RWPE2 (cell line): ENCODE measurements around the gene HOXC11.

Source experiments
- ATAC-seq: fragments of 200-7000 bp; cut with Tn5 transposase; 3 replicates; pipeline ENCODE4 v1.9.1; 2021; ENCODE audit warnings: low read depth
- DNase-seq: peaks from one replicate; pipeline ENCODE4 v3.0.0-alpha.2; 2020; ENCODE audit warnings: low spot score
- H3K27ac ChIP-seq: fragments of 450-650 bp; 2 replicates; pipeline ENCODE4 v1.5.1; 2017; ENCODE audit warnings: mild to moderate bottlenecking; ENCODE audit not compliant: poor library complexity, severe bottlenecking
- H3K27me3 ChIP-seq: fragments of 250-450 bp; sonication (Bioruptor Pico); 2 replicates; pipeline ENCODE4 v1.5.1; 2021; ENCODE audit warnings: mild to moderate bottlenecking, moderate library complexity; ENCODE audit not compliant: insufficient read depth, poor library complexity, severe bottlenecking
- H3K36me3 ChIP-seq: fragments of 250-450 bp; sonication (Bioruptor Pico); 2 replicates; pipeline ENCODE4 v1.5.1; 2020; ENCODE audit warnings: low read depth, mild to moderate bottlenecking, moderate library complexity
- H3K4me1 ChIP-seq: fragments of 250-450 bp; sonication (Bioruptor Pico); 2 replicates; pipeline ENCODE4 v1.5.1; 2021; ENCODE audit warnings: mild to moderate bottlenecking, moderate library complexity; ENCODE audit not compliant: insufficient read depth, poor library complexity, severe bottlenecking
- H3K4me3 ChIP-seq: fragments of 250-450 bp; sonication (Bioruptor Pico); 2 replicates; pipeline ENCODE4 v1.5.1; 2021; ENCODE audit warnings: mild to moderate bottlenecking, moderate library complexity; ENCODE audit not compliant: severe bottlenecking
- H3K9me3 ChIP-seq: fragments of 250-450 bp; sonication (Bioruptor Pico); 2 replicates; pipeline ENCODE4 v1.5.1; 2021; ENCODE audit warnings: mild to moderate bottlenecking, moderate library complexity; ENCODE audit not compliant: severe bottlenecking
- TF ChIP-seq, protein P1 (sequence below): fragments of 450-650 bp; IDR thresholded peaks from one replicate; pipeline ENCODE4 v1.5.1; 2017; ENCODE audit warnings: mild to moderate bottlenecking, moderate library complexity; ENCODE audit not compliant: poor library complexity, severe bottlenecking

Gene HOXC11

DNA sequence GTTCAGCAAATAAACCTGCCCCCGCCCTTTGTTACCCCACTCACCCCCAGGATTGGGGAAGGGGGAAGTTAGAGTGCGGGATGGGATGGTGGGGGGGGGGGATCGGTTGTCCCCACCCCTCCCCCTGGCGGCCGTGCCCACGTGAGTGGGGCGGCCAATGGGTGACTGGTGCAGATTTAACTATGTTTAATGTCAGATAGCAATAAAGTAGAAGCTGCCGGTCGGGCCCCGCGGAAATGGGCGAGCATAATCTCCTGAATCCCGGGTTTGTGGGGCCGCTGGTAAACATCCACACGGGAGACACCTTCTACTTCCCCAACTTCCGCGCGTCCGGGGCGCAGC is 18.3 kb upstream of the HOXC11 start, which contains the start of gene HOXC12:
Gene HOXC12 (plus strand): TSS at position 210 of the 342 bp plus-strand sequence. CDS start 27 bp downstream, at position 237.
- no peak within 1 kb of the TSS for H3K27ac ChIP-seq
- peaks cover 100% of the 10 kb centered on the region for H3K27me3 ChIP-seq
- no peaks in the 10 kb centered on the region for H3K36me3 ChIP-seq
- H3K4me1 ChIP-seq = no peaks in the 10 kb centered on the region
- TF ChIP-seq, protein P1, sequence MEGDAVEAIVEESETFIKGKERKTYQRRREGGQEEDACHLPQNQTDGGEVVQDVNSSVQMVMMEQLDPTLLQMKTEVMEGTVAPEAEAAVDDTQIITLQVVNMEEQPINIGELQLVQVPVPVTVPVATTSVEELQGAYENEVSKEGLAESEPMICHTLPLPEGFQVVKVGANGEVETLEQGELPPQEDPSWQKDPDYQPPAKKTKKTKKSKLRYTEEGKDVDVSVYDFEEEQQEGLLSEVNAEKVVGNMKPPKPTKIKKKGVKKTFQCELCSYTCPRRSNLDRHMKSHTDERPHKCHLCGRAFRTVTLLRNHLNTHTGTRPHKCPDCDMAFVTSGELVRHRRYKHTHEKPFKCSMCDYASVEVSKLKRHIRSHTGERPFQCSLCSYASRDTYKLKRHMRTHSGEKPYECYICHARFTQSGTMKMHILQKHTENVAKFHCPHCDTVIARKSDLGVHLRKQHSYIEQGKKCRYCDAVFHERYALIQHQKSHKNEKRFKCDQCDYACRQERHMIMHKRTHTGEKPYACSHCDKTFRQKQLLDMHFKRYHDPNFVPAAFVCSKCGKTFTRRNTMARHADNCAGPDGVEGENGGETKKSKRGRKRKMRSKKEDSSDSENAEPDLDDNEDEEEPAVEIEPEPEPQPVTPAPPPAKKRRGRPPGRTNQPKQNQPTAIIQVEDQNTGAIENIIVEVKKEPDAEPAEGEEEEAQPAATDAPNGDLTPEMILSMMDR = no peak
- H3K9me3 ChIP-seq = no peaks in the 10 kb centered on the region
- peak; percentile 52 for DNase-seq
- H3K4me3 ChIP-seq = peak within 1 kb of the TSS; percentile 13
- ATAC-seq = no peak

DNA sequence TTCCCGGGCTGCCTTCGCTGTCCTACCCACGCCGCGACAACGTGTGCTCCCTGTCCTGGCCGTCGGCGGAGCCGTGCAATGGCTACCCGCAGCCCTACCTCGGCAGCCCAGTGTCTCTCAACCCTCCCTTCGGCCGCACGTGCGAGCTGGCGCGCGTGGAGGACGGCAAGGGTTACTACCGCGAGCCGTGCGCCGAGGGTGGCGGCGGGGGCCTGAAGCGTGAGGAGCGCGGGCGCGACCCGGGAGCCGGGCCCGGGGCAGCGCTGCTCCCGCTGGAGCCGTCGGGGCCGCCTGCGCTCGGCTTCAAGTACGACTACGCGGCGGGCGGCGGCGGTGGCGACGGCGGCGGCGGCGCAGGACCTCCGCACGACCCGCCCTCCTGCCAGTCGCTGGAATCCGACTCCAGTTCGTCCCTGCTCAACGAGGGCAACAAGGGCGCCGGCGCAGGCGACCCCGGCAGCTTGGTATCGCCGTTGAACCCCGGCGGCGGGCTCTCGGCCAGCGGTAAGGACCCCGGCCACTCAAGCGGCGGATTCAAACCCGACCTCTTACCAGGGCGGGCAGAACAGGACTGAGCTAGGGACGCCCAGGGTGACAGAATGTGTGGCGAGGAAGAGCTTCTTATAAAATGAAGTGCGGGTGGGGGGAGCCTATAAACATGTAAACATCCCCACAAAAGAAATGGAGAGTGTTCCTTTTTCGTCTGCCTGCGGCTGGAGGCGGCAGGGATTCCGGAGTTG is 17.7 kb upstream of the HOXC11 start:
- DNase-seq (peak; percentile 39), ATAC-seq (0 out of 3 replicates have a peak, but pooled peaks have one; percentile 6)
- Histone ChIP-seq H3K27ac (no peak overlapping the region), H3K36me3 (no peaks in the 10 kb centered on the region), H3K4me1 (no peaks in the 10 kb centered on the region), H3K9me3 (no peaks in the 10 kb centered on the region), H3K4me3 (peak overlapping the region; percentile 13), H3K27me3 (peaks cover 100% of the 10 kb centered on the region)
- TF ChIP-seq, protein P1 = no peak

DNA sequence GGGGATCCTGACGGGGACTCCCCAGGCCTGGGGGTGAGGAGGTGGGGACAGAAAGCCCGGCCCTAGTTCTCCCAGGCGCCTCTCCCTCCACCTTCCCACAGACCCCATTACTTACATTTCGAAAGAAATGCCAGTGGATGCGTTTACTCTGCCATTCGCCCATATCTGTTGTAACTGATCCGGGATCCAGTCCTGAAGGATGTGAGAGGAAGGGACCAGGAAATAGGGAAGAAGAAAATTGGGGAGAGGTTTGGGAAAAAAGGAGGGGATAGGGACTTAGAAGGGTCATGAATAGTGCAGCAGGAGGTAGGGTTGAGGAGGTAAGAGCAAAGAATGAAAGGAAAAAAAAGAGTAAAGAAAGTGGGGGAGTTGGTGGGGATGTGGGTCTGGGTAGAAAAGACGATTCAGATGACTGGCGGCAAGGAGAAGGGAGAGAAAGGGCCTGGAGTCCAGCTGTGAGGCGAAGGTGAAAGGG is 17.1 kb upstream of the HOXC11 start:
- no peak overlapping the region for H3K4me3 ChIP-seq
- H3K4me1 ChIP-seq = no peaks in the 10 kb centered on the region
- no peak for DNase-seq
- H3K9me3 ChIP-seq = no peaks in the 10 kb centered on the region
- no peak for ATAC-seq
- TF ChIP-seq, protein P1 = no peak
- H3K27ac ChIP-seq = no peak overlapping the region
- peaks cover 100% of the 10 kb centered on the region for H3K27me3 ChIP-seq
- no peaks in the 10 kb centered on the region for H3K36me3 ChIP-seq

DNA sequence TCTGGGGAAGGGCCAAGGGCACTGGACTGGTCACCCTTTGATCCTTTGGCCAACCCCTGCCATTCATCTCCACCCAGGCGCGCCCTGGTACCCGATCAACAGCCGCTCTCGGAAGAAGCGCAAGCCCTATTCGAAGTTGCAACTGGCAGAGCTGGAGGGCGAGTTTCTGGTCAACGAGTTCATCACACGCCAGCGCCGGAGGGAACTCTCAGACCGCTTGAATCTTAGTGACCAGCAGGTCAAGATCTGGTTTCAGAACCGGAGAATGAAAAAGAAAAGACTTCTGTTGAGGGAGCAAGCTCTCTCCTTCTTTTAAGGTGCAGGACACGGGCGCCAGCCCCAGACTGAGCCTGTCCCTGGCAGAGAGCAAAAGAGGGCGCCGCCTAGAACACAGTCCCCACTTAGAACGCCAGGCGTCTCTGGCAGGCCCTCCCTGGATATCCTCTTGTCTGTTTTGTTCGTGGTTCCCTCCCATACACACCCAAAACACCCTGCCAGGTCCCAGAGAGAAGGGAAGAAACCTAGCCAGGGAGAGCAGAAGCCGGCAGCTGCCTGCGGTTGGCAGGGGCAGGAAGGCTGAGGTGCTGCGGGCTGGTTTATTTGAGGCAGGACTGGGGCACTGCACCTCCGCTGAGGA is 16.6 kb upstream of the HOXC11 start:
- no peaks in the 10 kb centered on the region for H3K4me1 ChIP-seq
- TF ChIP-seq, protein P1 = no peak
- H3K4me3 ChIP-seq = no peak overlapping the region
- no peaks in the 10 kb centered on the region for H3K36me3 ChIP-seq
- ATAC-seq (0 out of 3 replicates have a peak, but pooled peaks have one; percentile 26), DNase-seq (peak; percentile 45)
- H3K9me3 ChIP-seq = no peaks in the 10 kb centered on the region
- peaks cover 100% of the 10 kb centered on the region for H3K27me3 ChIP-seq
- H3K27ac ChIP-seq = no peak overlapping the region
